GM21619 (cell line): ENCODE results near the gene UPK1B.

Experiments
- ATAC-seq: cut with Tn5 transposase; IDR thresholded peaks from one replicate; pipeline ENCODE4 v1.9.1; 2021; ENCODE audit not compliant: unreplicated experiment

Gene UPK1B

GRCh38 chr3:119245778-119246177, 72.4 kb downstream of the UPK1B start:
- no peak for ATAC-seq
